Sciatic nerve (tissue), 2 donors: ENCODE data around the gene CRHR2. TPM values are rescaled to one million over a fixed set of nuclear protein-coding genes. Genes with fewer than 3 reads are reported as not detected.
"Not testable (repeated sequence)": the region's sequence is repeated elsewhere in the genome, so short reads cannot be mapped to it uniquely, and the experiment has no call there.

Experiments used
- ATAC-seq: fragments of 200-7000 bp; cut with Tn5 transposase; one replicate; pipeline ENCODE4 v1.9.1; 2020; ENCODE audit warnings: mild to moderate bottlenecking, moderate library complexity
- DNase-seq: peaks from one replicate; pipeline ENCODE4 v3.0.0-alpha.2; 2020; ENCODE audit warnings: low spot score
- intact Hi-C: fragments of 100-400 bp; cut with DNase I; formaldehyde crosslinking; loops from one replicate; pipeline ENCODE4 v1.14.2; 2022
- total RNA-seq: library from RNA; stranded (reverse); fragmentation: NEBNext Ultra II Directional; extraction: Animal tissue kit (Norgen Biotek cat#: 25700); gene quantifications from one replicate; pipeline ENCODE4 v1.2.1, GENCODE V29; 2021
- donor health status: DM: no; HTN: no; CAD: no.
- donor health status: DM: no; HTN: no; CAD: no.

Gene CRHR2
- total RNA-seq, 1 donor from 2014 or later: 1.1 TPM

DNA sequence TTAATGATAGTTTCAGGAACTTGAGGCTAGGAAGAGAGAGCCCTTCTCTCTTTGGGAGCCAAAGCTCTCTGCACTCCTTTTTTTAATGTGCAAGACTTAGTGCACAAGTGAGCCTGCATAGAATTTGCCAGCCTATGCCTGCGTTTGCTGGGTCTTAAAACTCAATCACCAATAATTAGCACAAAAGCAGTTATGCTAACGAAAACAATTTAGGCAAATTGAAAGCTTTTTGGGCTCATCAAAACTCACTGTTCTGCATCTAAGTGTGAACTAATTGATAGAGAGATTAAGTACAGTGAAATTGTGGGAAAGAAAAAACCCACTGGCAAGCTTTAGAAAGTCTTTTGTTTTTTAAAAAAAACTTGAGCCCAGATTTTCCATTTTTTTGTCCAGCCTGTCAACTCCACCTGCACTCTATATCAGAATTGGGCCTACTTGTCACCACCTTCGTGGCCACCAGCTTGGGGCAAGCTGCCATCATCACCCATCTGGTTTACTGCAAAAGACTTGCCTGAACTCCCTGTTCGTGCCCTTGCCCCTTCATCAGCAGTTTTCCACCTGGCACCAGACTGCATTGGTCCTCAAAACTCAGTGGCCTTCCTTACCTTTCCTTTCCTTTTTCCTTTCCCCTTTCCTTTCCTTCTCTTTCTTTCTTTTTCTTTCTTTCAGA, 37.8 kb downstream of the CRHR2 start:
- intact Hi-C loops: no loop called here
- no peak for DNase-seq
- no peak for ATAC-seq

GRCh38 chr7:30642789-30643188, 39.5 kb downstream of the CRHR2 start:
- no peak for DNase-seq
- intact Hi-C loops: no loop called here
- ATAC-seq: no peak

- ATAC-seq, intact Hi-C loops, DNase-seq: not testable (repeated sequence)
Measured at GRCh38 chr7:30642322-30642721, 39.9 kb downstream of the CRHR2 start.

DNA sequence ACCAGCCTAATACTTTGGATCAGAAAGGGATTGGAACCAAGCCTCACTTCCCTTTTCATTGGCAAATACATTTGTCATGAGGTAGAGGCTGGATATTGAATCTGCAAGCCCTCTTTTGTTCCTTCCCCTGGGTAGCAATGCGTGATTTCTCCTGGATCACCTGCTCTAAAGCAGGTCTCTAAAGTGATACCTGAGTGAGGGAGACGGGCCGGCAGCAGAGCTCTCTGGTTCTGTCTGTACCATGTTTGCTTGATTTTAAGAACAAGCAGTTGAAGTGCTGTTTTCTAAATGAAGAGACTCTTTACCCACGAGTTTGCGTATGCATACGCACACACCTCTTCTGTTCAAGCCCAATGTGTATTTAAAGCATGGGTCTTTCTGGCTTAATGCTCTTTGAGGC, 46.5 kb downstream of the CRHR2 start:
- DNase-seq (no peak), ATAC-seq (no peak)
- intact Hi-C loops: no loop called here

DNA sequence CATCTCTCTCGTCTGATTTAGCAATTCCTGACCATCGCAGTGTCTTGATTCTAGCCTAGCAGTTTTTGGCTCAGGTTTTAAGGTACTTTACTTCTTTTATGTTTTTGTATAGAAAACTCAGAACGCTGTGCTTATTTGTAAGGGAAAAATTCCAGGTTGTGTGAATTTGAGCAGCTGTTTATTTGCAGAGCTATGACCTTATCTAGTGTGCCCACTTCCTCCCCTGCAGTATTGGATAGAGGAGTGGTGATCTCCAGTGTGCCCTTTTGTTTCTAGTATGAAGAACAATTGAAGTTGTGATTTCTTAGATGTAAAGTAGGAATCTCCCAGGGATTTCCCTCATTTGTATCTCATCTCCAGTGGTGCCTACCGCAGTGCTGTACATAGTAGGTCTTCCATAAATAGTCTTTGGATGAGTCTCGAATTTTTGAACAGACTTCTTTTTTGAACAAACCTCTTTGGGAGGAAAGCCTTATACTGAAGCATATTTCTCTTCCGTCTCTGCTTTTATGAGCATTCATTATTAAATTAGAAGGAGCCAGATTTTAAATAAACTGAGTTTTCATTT, 47.5 kb downstream of the CRHR2 start:
- ATAC-seq (no peak), DNase-seq (no peak)
- intact Hi-C loops: no loop called here

GRCh38 chr7:30634193-30634626, 48.0 kb downstream of the CRHR2 start:
- ATAC-seq (no peak), DNase-seq (no peak)
- intact Hi-C loops: no loop called here

GRCh38 chr7:30633223-30633622, 49.0 kb downstream of the CRHR2 start:
- ATAC-seq (no peak), DNase-seq (no peak)
- intact Hi-C loops: no loop called here

- intact Hi-C loops: no loop called here
- ATAC-seq: no peak
Measured at GRCh38 chr7:30630986-30631385, 51.3 kb downstream of the CRHR2 start.

GRCh38 chr7:30627026-30627425, 55.2 kb downstream of the CRHR2 start:
- ATAC-seq (no peak), DNase-seq (no peak)
- intact Hi-C loops: no loop called here

More at GRCh38 chr7:30630986-30631385, 51.3 kb downstream of the CRHR2 start:
- DNase-seq: no peak

GRCh38 chr7:30625283-30625682, 57.0 kb downstream of the CRHR2 start:
- ATAC-seq (no peak), DNase-seq (no peak)
- intact Hi-C loops: no loop called here

DNA sequence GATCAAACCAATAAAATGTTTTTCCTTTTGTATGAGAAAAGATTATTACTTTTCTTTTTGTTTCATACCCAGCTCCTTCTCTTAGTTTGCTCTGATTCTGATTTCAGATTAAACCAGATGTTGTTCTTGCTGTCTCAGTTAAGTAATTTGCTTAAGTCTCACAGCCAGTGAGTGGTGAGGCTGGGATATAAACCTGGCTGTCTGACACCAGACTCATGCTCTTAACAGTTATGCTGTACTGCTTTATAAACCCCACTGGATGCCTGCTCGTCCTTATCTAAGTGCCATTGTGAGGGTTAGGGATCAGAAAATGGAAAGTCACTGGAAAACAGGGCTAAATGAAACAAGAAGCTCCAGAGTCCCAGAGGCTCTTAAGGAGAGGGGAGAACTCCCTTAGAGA, 63.3 kb downstream of the CRHR2 start:
- intact Hi-C loops: no loop called here
- DNase-seq (no peak), ATAC-seq (no peak)

DNA sequence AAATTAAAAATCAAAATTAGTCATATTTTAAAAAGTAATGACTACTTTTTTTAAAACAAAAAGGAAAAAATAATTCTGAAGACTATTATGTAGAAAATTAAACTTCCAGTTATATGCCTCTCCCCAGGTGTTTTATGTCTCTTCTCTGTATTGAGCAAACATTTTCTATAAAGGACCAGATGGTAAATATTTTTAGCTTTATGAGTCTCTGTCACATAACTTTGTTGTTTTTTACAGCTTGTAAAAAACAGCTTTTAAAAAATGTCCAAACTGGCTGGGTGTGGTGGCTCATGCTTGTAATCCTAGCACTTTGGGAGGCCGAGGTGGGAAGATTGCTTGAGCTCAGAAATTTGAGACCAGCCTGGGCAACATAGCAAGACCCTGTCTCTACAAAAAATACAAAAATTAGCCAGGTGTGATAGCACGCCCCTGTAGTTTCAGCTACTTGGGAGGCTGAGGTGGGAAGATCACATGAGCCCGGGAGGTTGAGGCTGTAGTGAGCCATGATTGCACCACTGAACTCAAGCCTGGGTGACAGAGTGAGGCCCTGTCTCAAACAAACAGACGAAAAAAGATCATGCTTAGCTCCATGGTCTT, 64.1 kb downstream of the CRHR2 start:
- intact Hi-C loops: no loop called here
- no peak for ATAC-seq
- no peak for DNase-seq

GRCh38 chr7:30617359-30617758, 64.9 kb downstream of the CRHR2 start:
- ATAC-seq: no peak
- intact Hi-C loops: no loop called here
- no peak for DNase-seq

- ATAC-seq: no peak
- no peak for DNase-seq
Measured at GRCh38 chr7:30616318-30616717, 65.9 kb downstream of the CRHR2 start.

DNA sequence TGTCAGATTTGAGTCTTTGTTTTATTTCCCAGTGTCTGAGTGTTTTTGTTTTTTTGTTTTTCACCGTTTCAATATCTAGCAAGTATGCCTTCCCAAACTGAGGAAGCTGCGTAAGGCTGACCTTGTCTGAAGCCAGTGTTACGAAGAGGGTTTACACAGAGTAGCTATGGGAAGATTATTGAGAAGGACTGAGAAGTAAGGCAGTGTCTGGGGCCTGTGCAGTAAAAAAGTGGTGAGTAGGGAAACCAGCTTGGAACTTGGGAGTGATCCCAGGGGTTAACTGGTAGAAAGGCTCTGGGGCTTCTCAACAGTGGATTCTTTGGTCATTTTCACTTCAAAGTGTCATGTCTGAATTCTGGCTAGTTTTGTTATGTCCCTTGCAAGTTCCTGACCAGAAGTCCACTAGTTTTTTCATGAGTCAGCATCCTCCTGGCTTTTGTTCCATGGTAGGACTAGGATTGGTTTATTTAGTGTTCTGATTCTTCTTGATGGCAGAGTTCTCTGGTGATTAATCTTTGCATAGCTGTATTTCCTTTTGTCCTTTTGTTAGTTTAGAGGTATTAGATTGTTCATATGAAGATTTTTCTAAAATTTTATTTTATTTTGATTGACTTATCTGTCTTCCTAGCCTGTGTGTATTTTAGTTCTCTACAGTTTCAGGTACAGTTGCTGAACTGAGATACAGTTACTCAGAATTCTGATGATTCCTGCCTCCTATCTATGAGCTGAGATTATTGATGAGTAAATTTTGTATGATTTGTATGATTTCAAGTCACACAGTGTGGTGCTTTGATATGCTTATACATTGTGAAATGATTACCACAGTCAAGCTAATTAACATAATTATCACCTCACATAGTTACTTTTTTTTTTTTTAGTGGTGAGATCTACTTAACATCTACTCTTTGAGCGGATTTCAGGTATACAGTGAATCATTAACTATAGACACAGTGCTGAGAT, 68.6 kb downstream of the CRHR2 start:
- ATAC-seq: no peak

More at GRCh38 chr7:30616318-30616717, 65.9 kb downstream of the CRHR2 start:
- intact Hi-C loops: no loop called here

GRCh38 chr7:30612658-30613265, 69.5 kb downstream of the CRHR2 start:
- intact Hi-C loops: no loop called here
- no peak for DNase-seq
- ATAC-seq: no peak

More for the DNA sequence above, 68.6 kb downstream of the CRHR2 start:
- intact Hi-C loops: no loop called here
- no peak for DNase-seq

DNA sequence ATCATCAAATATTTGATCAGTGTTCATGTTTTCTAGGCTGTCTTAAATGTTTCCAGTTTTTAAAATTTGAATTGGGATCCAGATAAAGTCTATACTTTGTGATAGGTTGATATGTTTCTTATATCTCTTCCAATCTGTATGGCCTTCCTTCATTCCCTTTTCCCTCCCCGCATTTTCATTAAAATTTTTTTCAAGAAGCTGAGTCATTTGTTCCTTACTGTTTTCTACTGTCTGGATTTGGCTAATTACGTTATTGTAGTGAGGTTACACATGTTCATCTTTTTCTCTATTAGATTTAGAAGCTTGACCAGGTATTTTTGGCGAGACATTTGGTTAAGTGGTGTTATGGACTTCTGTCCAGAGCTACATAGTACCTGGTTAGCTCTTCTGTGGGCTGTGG, 76.4 kb downstream of the CRHR2 start:
- intact Hi-C loops: no loop called here
- DNase-seq (no peak), ATAC-seq (no peak)

DNA sequence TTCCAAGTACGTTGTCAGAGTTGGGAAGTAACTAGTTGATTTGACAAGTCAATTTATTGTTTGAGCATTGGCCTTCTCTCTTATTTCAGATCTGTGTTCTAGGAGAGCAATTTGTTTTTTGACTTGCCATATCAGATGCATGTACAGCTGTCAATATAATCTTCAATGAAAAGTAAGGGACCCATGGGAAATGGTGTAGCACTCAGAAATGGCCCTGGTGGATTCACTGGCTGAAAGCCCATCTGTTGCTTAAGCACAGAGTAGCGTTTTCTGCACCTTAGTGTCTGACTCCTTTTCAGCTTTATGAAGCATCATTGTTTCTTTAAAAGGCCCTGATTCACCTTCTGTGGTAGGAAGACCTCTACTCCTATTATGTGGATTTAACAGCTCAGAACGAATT, 77.4 kb downstream of the CRHR2 start:
- intact Hi-C loops: no loop called here

More for the DNA sequence above, 77.4 kb downstream of the CRHR2 start:
- ATAC-seq (no peak), DNase-seq (no peak)
